ENCODE measurements around the gene BIRC3.

DNA sequence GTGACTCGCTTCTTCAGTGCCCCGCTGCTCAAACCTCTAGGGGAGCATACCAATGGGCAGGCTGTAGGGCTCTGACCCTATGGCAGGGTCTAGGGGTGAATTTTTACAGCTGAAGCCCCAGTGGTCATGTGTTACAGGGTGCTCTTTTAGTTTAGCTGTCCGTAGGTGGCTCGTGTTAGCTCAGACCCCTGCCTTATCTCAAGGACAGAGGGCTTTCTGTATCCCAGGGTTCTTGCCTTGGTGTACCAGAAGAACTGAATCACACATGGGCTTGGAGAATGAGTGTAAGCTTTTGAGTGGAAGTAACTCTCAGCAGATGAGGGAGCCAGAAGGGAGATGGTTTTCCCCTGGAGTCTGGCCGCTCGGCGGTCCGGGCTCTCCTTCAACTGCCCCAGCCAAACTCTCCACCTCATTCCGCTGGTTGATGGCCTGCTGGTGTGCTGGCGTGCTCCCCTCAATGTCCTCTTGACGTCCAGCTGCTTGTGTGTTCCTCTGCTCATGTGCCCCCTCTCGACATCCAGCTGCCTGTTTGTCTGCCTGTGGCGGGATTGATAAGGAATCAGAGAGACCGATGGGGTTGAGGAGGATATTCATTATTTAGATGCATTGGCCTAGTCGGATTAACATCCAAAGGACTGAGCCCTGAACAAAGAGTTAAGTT is 67.3 kb downstream of the BIRC3 start:
- TF ChIP-seq, protein P1, sequence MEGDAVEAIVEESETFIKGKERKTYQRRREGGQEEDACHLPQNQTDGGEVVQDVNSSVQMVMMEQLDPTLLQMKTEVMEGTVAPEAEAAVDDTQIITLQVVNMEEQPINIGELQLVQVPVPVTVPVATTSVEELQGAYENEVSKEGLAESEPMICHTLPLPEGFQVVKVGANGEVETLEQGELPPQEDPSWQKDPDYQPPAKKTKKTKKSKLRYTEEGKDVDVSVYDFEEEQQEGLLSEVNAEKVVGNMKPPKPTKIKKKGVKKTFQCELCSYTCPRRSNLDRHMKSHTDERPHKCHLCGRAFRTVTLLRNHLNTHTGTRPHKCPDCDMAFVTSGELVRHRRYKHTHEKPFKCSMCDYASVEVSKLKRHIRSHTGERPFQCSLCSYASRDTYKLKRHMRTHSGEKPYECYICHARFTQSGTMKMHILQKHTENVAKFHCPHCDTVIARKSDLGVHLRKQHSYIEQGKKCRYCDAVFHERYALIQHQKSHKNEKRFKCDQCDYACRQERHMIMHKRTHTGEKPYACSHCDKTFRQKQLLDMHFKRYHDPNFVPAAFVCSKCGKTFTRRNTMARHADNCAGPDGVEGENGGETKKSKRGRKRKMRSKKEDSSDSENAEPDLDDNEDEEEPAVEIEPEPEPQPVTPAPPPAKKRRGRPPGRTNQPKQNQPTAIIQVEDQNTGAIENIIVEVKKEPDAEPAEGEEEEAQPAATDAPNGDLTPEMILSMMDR (IDR thresholded peaks at IDR 0.05), result no peak
- no peak for TF ChIP-seq EZH2 (IDR thresholded peaks at IDR 0.05; ENCODE audit: borderline replicate concordance, insufficient read depth, low read depth, low read length, poor library complexity, severe bottlenecking)

All from B cell (primary cell).